K562 (cell line): ENCODE results near the gene SERPINA6. TPM values are rescaled to one million over a fixed set of nuclear protein-coding genes. Genes with fewer than 3 reads are reported as not detected.

ENCODE experiments used
- RERE ChIP-seq: sonication (generic); formaldehyde crosslinking; IDR thresholded peaks from 2 replicates; pipeline ENCODE4 v1.8.0; 2023; ENCODE audit warnings: missing genetic modification reagents, mild to moderate bottlenecking, borderline replicate concordance
- ZNF609 ChIP-seq: sonication (generic); formaldehyde crosslinking; IDR thresholded peaks from 2 replicates; pipeline ENCODE4 v1.8.1; 2023; ENCODE audit warnings: missing genetic modification reagents, mild to moderate bottlenecking, borderline replicate concordance
- polyA plus RNA-seq, 8 experiments: library from polyadenylated mRNA; depleted of rRNA in 4 of 8; stranded (reverse) in 5 of 8; unstranded in 3 of 8; fragments of >200 nt; fragmentation: Nextera tagmentation in 2 of 8; fragmentation: Illumina TruSeq in 1 of 8; extraction: Ambion mirVana in 2 of 8; extraction: Trizol in 1 of 8; gene quantifications; 2 replicates each; pipeline versions ENCODE4 v1.2.1 to v1.2.3, GENCODE V29; 2011 to 2014; ENCODE audit warnings: inconsistent platforms in 1 of 8, missing spikeins in 1 of 8
- total RNA-seq, 7 experiments: library from RNA; depleted of rRNA in 6 of 7; stranded (reverse); fragments of >200 nt in 6 of 7; fragmentation: Illumina TruSeq in 2 of 7; extraction: Trizol in 2 of 7; gene quantifications; 2 replicates each; pipeline versions ENCODE4 v1.2.1 to v1.2.3, GENCODE V29; 2011 to 2021; ENCODE audit warnings: low replicate concordance in 1 of 7

SERPINA6 gene
- total and polyA plus RNA-seq, 9 of the 15 experiments (the other 6 are each of a cell fraction or from before 2014, with no cell fraction given): not detected

DNA sequence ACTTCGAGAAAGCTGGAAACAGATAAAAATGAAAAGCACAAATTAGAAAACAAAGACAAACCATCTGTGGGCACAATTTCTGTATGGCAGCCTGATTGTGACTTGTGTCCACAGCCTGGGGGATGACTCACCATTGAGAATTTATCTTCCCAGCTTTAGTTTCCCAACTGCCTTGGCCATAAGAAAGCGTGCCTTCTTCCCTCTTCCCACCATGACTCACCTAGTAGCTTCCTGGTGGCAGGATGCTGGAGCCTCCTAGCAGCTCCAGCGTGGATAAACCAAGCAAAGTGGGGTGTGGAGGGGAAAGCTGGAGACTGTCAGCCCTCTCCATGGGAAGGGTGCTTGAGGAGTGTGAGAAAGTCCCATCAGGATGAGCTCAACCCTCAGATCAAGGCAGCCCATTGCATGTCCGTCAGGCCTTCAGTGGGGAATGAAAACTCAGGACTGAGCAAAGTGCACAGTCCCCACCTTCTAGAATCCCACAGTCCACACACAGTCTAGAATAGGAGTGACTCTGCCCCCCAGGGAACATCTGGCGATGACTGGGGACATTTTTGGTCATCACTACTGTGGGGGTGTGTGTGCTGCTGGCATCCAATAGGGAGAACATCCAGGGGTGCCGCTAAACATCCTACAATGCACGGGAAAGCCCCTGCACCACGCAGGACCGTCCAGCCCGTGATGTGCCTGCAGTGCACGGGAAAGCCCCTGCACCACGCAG, 22.4 kb upstream of the SERPINA6 start (continued):
- TF ChIP-seq RERE (no peak), ZNF609 (no peak)
- TF ChIP-seq, all 486 proteins: peak for 0
